EH (cell line): ENCODE data around the gene HINT2.

Experiments used
- DNase-seq: peaks from one replicate; pipeline ENCODE4 v3.0.0-alpha.2; 2015; ENCODE audit warnings: low read depth

Gene HINT2

GRCh38 chr9:35774907-35775635 lies 39.8 kb downstream of the HINT2 start:
- peak; percentile 24 for DNase-seq

GRCh38 chr9:35771943-35772342 lies 42.9 kb downstream of the HINT2 start:
- no peak for DNase-seq

DNA sequence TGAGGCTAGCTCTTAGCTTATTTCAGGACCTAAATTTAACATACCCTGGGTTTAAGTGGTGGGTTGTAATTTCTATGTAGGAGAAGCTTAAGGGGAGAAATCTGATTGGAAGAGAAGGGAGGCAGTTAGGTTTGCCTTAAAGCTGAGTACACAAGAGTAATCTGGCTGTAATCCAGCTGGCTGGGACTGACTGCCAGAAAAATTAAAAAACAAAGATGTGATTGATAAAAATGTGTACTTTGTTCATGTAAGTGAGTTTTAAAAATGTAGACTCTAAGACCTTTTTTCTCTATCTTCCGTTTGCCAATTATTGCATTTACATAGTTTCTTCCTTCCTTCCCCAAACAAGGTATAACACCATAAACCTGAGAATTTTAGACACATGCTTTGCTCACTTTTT lies 43.3 kb downstream of the HINT2 start:
- no peak for DNase-seq

- DNase-seq, result no peak
Measured at GRCh38 chr9:35771075-35771433, 43.8 kb downstream of the HINT2 start.

- no peak for DNase-seq
Measured at GRCh38 chr9:35769763-35770162, 45.1 kb downstream of the HINT2 start.

DNA sequence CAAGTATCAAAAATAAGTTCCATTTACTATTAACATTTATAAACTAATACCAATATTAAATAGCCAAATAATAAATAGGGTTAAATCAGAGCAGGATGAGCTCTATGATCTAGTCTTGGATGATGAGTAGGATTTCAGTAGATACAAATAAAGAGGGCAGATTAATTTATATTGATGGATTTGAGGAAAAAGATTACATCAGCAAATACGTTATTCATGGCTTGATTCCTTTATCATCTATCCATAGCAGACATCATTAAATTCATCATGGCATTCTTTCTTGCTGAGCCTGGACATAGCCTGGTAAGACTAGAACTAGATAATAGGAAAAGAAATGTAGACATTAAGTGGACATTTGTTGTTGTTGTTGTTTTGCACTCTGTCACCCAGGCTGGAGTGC lies 47.4 kb downstream of the HINT2 start:
- DNase-seq, result no peak

DNA sequence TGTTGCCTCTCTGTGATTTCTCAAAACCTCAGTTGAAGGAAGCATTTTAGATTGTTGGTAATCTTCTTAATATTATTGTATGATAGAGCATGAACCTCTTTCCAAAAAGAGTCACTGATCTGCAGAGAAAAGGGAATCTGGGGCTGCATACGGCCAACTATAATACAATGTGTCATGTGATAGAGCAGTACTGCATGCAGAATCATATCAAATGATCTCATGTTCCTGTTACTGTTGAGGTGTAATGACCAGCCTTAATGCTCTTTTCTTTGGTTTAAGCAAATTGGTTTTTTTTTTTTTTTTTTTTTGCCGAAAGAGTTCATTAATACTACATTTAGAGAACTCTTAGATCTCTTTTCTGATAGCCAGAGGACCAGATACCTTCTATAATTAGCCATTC lies 47.8 kb downstream of the HINT2 start:
- DNase-seq, result no peak

DNA sequence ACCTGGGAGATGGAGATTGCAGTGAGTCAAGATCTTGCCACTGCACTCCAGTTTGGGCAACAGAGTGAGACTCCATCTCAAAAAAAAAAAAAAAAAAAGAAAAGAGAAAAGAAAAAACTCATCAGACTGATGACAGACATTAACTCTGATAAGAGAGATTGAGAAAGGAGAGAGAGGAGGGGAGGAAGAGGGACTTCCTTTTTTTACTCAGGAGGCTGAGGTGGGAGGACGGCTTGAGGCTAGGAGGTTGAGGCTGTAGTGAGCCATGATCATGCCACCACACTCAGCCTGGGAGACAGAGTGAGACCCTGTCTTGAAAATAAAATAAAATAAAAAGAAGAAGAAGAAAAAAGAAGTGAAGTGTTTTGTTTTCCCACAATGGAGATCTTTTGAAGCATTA lies 51.0 kb downstream of the HINT2 start:
- DNase-seq, result no peak

DNA sequence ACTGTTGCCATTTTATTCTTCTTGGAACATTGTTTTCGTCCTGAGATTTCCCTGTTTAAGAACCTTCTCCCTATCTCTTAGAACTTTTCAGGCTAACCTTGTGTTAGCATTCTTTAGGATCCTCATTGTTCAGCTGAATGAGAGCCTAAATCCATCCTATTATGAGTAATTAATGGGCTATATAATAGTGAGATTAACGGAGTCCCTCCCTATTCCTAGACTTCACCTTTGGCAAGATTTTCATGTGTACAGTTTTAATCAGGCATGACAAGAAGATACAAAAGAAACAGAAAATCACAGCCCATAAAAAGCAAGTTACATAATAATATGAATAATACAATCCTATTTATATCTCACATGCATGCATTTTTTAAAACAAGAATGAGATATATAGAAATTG lies 51.7 kb downstream of the HINT2 start:
- DNase-seq, result no peak
